Breast epithelium (tissue), 4 donors: ENCODE data around the gene MSH5. TPM values are rescaled to one million over a fixed set of nuclear protein-coding genes. Genes with fewer than 3 reads are reported as not detected.
A peak's percentile ranks its signal among the peaks of the same experiment; 100 is the strongest.
"Not testable (repeated sequence)": the region's sequence is repeated elsewhere in the genome, so short reads cannot be mapped to it uniquely, and the experiment has no call there.

Experiments used
- DNase-seq, 2 donors: peaks; one replicate each; pipeline ENCODE4 v3.0.0-alpha.2; 2019; ENCODE audit warnings: low spot score in 2 of 2
- H3K27ac ChIP-seq, 2 donors: fragments of 200-600 bp; sonication (generic) in 1 of 2; one replicate each; pipeline ENCODE4 v1.5.1; 2016 to 2019; ENCODE audit warnings: mild to moderate bottlenecking in 1 of 2
- H3K27me3 ChIP-seq, 2 donors: fragments of 200-600 bp; sonication (generic) in 1 of 2; one replicate each; pipeline versions ENCODE4 v1.5.1 to v1.6.0; 2017 to 2019; ENCODE audit warnings: control low read depth in 1 of 2, mild to moderate bottlenecking in 1 of 2
- H3K36me3 ChIP-seq: fragments of 200-600 bp; one replicate; pipeline ENCODE4 v1.5.1; 2019
- H3K4me1 ChIP-seq, 2 donors: fragments of 200-600 bp; sonication (generic); one replicate each; pipeline ENCODE4 v1.5.1; 2016 to 2019; ENCODE audit warnings: control low read depth in 1 of 2
- H3K4me3 ChIP-seq, 3 donors: fragments of 200-600 bp; sonication (generic); 1 replicate in 2 of 3; 2 replicates in 1 of 3; pipeline ENCODE4 v1.5.1; 2016 to 2019; ENCODE audit warnings: mild to moderate bottlenecking in 3 of 3, moderate library complexity in 2 of 3
- H3K9me3 ChIP-seq, 2 donors: fragments of 200-600 bp; sonication (generic) in 1 of 2; one replicate each; pipeline ENCODE4 v1.5.1; 2016 to 2019; ENCODE audit warnings: control low read depth in 1 of 2
- CTCF ChIP-seq, 3 donors: fragments of 450-650 bp; IDR thresholded peaks; one replicate each; pipeline ENCODE4 v1.5.1; 2016 to 2017; ENCODE audit warnings: antibody characterized with exemption in 3 of 3, mild to moderate bottlenecking in 3 of 3, moderate library complexity in 3 of 3
- POLR2A ChIP-seq: fragments of 450-650 bp; IDR thresholded peaks from one replicate; pipeline ENCODE4 v1.6.1; 2016; ENCODE audit warnings: antibody characterized with exemption, mild to moderate bottlenecking, moderate library complexity
- POLR2AphosphoS5 ChIP-seq, 3 donors: sonication (generic); formaldehyde crosslinking; IDR thresholded peaks; one replicate each; pipeline ENCODE4 v1.6.1; 2017; ENCODE audit warnings: antibody characterized with exemption in 3 of 3
- intact Hi-C: fragments of 100-400 bp; cut with DNase I; formaldehyde crosslinking; loops from one replicate; pipeline ENCODE4 v1.15.1; 2023; ENCODE audit warnings: low total_unique reads
- total RNA-seq, 3 donors: library from RNA; depleted of rRNA; stranded (reverse); fragments of >200 nt; gene quantifications; one replicate each; pipeline ENCODE4 v1.1.0, GENCODE V29; 2016

Gene MSH5
- total RNA-seq, 3 donors from 2014 or later = 7.9 to 13.4 (median 8.0) TPM

GRCh38 chr6:31791324-31792089 is 51.7 kb downstream of the MSH5 start:
- H3K36me3 ChIP-seq = no peaks in the 10 kb centered on the region
- no peak for DNase-seq
- H3K4me1 ChIP-seq = no peaks in the 10 kb centered on the region
- no peak overlapping the region for H3K4me3 ChIP-seq
- no peaks in the 10 kb centered on the region for H3K9me3 ChIP-seq
- H3K27ac ChIP-seq = no peak overlapping the region
- intact Hi-C loops = no loop called here
- H3K27me3 ChIP-seq = no peaks in the 10 kb centered on the region
- TF ChIP-seq CTCF (IDR thresholded peaks at IDR 0.05) (peak; percentile 14 to 45 (median 39)), POLR2AphosphoS5 (IDR thresholded peaks at IDR 0.05) (no peak), POLR2A (no peak)

- no peaks in the 10 kb centered on the region for H3K27me3 ChIP-seq
- no peak for DNase-seq
- no peaks in the 10 kb centered on the region for H3K4me1 ChIP-seq
- no peaks in the 10 kb centered on the region for H3K36me3 ChIP-seq
- no peak overlapping the region for H3K4me3 ChIP-seq
- no peaks in the 10 kb centered on the region for H3K9me3 ChIP-seq
- H3K27ac ChIP-seq = no peak overlapping the region
- intact Hi-C loops = no loop called here
- TF ChIP-seq POLR2AphosphoS5 (IDR thresholded peaks at IDR 0.05) (no peak), POLR2A (no peak), CTCF (IDR thresholded peaks at IDR 0.05) (no peak)
Observed at GRCh38 chr6:31792090-31792374, 52.2 kb downstream of the MSH5 start.

GRCh38 chr6:31792761-31793171 is 53.0 kb downstream of the MSH5 start:
- Histone ChIP-seq H3K27me3 (no peaks in the 10 kb centered on the region), H3K4me1 (no peaks in the 10 kb centered on the region), H3K4me3 (no peak overlapping the region), H3K36me3 (no peaks in the 10 kb centered on the region), H3K9me3 (no peaks in the 10 kb centered on the region), H3K27ac (peak overlapping the region in 1 of 2 donors; percentile 48)
- no peak for DNase-seq
- intact Hi-C loops = no loop called here
- TF ChIP-seq POLR2AphosphoS5 (IDR thresholded peaks at IDR 0.05) = no peak
- no peak for TF ChIP-seq POLR2A
- TF ChIP-seq CTCF (IDR thresholded peaks at IDR 0.05) = no peak

GRCh38 chr6:31793927-31794245 is 54.1 kb downstream of the MSH5 start:
- DNase-seq, intact Hi-C loops, H3K36me3 ChIP-seq, H3K27me3 ChIP-seq, H3K4me1 ChIP-seq, H3K9me3 ChIP-seq: not testable (repeated sequence)
- Histone ChIP-seq H3K4me3 (peak overlapping the region in 2 of 3 donors; percentile 74 to 88), H3K27ac (peak overlapping the region in 1 of 2 donors; percentile 97)

GRCh38 chr6:31794294-31794865 is 54.6 kb downstream of the MSH5 start:
- DNase-seq = no peak
- intact Hi-C loops = no loop called here

More at GRCh38 chr6:31794294-31794865, 54.6 kb downstream of the MSH5 start:
- no peaks in the 10 kb centered on the region for H3K4me1 ChIP-seq
- no peak for TF ChIP-seq CTCF (IDR thresholded peaks at IDR 0.05)
- TF ChIP-seq POLR2A = no peak
- no peak for TF ChIP-seq POLR2AphosphoS5 (IDR thresholded peaks at IDR 0.05)
- H3K36me3 ChIP-seq = no peaks in the 10 kb centered on the region
- no peaks in the 10 kb centered on the region for H3K9me3 ChIP-seq
- H3K27me3 ChIP-seq = no peaks in the 10 kb centered on the region
- peak overlapping the region; percentile 97 to 99 for H3K27ac ChIP-seq
- H3K4me3 ChIP-seq = peak overlapping the region; percentile 74 to 88 (median 75)
